Measurements from ENCODE around the gene PRKAB1. TPM values are rescaled to one million over a fixed set of nuclear protein-coding genes. Genes with fewer than 3 reads are reported as not detected.

The PRKAB1 gene
- total and polyA plus RNA-seq, 2 experiments from 2014 or later = 35.8 to 184 TPM

- DNase-seq (ENCODE audit: low read depth in 1 of 2, low spot score in 1 of 2) = no peak
- no peak overlapping the region for H3K4me3 ChIP-seq
- no peaks in the 10 kb centered on the region for H3K27me3 ChIP-seq
- H3K36me3 ChIP-seq = no peaks in the 10 kb centered on the region
- no peaks in the 10 kb centered on the region for H3K9me3 ChIP-seq (ENCODE audit: low read depth)
- H3K4me1 ChIP-seq (ENCODE audit: low read depth) = no peaks in the 10 kb centered on the region
- no peak for TF ChIP-seq CTCF (IDR thresholded peaks at IDR 0.05; ENCODE audit: low read depth, low read length)
- H3K27ac ChIP-seq = no peak overlapping the region
These were observed 23.4 kb downstream of the PRKAB1 start for GRCh38 chr12:119691202-119691810.

GRCh38 chr12:119692410-119692809 lies 24.5 kb downstream of the PRKAB1 start:
- no peak overlapping the region for H3K4me3 ChIP-seq

GRCh38 chr12:119692997-119693396 lies 25.1 kb downstream of the PRKAB1 start:
- H3K4me3 ChIP-seq = no peak overlapping the region
- DNase-seq (ENCODE audit: low read depth in 1 of 2, low spot score in 1 of 2) = peak in 1 of 2 donors; percentile 98
- no peaks in the 10 kb centered on the region for H3K9me3 ChIP-seq (ENCODE audit: low read depth)
- TF ChIP-seq CTCF (IDR thresholded peaks at IDR 0.05; ENCODE audit: low read depth, low read length) = no peak
- no peaks in the 10 kb centered on the region for H3K36me3 ChIP-seq
- no peak overlapping the region for H3K27ac ChIP-seq
- H3K27me3 ChIP-seq = no peaks in the 10 kb centered on the region
- H3K4me1 ChIP-seq (ENCODE audit: low read depth) = no peaks in the 10 kb centered on the region

More at GRCh38 chr12:119692410-119692809, 24.5 kb downstream of the PRKAB1 start:
- no peaks in the 10 kb centered on the region for H3K4me1 ChIP-seq (ENCODE audit: low read depth)
- H3K36me3 ChIP-seq = no peaks in the 10 kb centered on the region
- H3K9me3 ChIP-seq (ENCODE audit: low read depth) = no peaks in the 10 kb centered on the region
- no peaks in the 10 kb centered on the region for H3K27me3 ChIP-seq
- peak in 1 of 2 donors; percentile 78 for DNase-seq (ENCODE audit: low read depth in 1 of 2, low spot score in 1 of 2)
- H3K27ac ChIP-seq = no peak overlapping the region
- no peak for TF ChIP-seq CTCF (IDR thresholded peaks at IDR 0.05; ENCODE audit: low read depth, low read length)

- no peaks in the 10 kb centered on the region for H3K27me3 ChIP-seq
- no peak overlapping the region for H3K27ac ChIP-seq
- H3K4me1 ChIP-seq (ENCODE audit: low read depth) = no peaks in the 10 kb centered on the region
- no peaks in the 10 kb centered on the region for H3K9me3 ChIP-seq (ENCODE audit: low read depth)
- DNase-seq (ENCODE audit: low read depth in 1 of 2, low spot score in 1 of 2) = no peak
- no peak overlapping the region for H3K4me3 ChIP-seq
- no peak for TF ChIP-seq CTCF (IDR thresholded peaks at IDR 0.05; ENCODE audit: low read depth, low read length)
- H3K36me3 ChIP-seq = no peaks in the 10 kb centered on the region
These were observed 25.6 kb downstream of the PRKAB1 start for GRCh38 chr12:119693511-119693910.

- no peak for DNase-seq (ENCODE audit: low read depth in 1 of 2, low spot score in 1 of 2)
- Histone ChIP-seq H3K27me3 (no peaks in the 10 kb centered on the region), H3K27ac (no peak overlapping the region), H3K9me3 (ENCODE audit: low read depth) (no peaks in the 10 kb centered on the region), H3K4me3 (no peak overlapping the region), H3K36me3 (no peaks in the 10 kb centered on the region), H3K4me1 (ENCODE audit: low read depth) (no peaks in the 10 kb centered on the region)
- TF ChIP-seq CTCF (IDR thresholded peaks at IDR 0.05; ENCODE audit: low read depth, low read length) = no peak
These were observed 26.2 kb downstream of the PRKAB1 start for GRCh38 chr12:119694111-119694510.
